GM18519 (cell line): ENCODE measurements around the gene MSRB3.

Experiments
- ATAC-seq: cut with Tn5 transposase; IDR thresholded peaks from one replicate; pipeline ENCODE4 v1.9.1; 2021; ENCODE audit warnings: mild to moderate bottlenecking, moderate library complexity; ENCODE audit not compliant: unreplicated experiment, low FRiP score

Gene MSRB3

DNA sequence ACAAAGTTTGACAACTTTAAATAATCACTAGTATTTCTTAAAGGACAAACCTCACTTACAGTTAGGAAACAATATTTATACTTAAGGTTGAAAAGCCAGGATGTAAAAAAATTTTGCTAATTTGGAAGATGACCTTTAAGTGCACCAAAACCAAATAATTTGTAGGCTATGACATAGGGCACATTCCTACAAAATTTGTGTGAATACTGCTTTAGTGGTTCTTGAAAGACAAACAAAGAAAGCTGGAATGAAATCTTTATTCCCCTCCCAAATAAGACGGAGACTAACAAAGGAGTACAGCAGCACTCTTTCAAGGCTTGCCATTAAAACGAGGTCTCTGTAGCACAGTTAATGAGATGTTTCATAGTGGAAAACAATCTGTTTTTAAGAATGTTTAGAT, 45.6 kb downstream of the MSRB3 start:
- ATAC-seq: no peak

DNA sequence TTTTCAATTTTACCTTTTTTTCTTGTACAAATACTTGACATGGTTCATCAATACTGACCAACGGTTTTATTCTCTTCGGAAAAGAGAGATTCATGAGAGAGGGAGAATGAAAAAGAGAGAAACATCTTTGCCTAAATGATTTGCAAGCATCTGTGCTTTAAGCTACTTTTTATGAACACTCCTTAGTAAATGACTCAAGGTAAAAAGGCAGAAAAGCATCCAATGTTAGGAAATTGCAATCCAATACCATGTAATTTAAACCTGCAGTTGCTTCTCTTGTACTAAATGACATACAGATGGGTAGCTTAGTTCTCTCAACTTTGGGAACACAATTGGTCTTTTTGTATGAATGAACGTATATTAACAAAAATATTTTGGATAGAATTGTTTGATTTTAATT, 46.1 kb downstream of the MSRB3 start:
- no peak for ATAC-seq

GRCh38 chr12:65325183-65325582, 46.7 kb downstream of the MSRB3 start:
- no peak for ATAC-seq

DNA sequence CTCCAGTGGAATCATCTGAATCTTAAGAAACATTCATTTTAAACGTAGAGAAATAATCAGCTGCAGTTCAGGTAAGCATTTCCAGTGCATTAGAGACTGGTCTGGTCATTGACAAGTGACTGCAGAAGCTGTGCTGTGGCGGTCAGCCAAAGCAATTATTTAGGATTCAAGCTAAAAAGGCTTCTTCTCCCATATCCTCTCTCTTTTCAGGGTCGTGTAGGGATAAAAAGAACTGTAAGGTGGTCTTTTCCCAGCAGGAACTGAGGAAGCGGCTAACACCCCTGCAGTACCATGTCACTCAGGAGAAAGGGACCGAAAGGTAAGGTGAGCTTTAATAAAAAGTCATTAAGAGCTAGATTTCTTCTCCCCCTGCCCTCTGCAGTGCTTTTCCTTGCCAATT, 48.1 kb downstream of the MSRB3 start:
- ATAC-seq: no peak

- ATAC-seq: no peak
These were observed 49.0 kb downstream of the MSRB3 start for GRCh38 chr12:65327207-65328076.

- no peak for ATAC-seq
These were observed 51.2 kb downstream of the MSRB3 start for GRCh38 chr12:65329721-65330120.

DNA sequence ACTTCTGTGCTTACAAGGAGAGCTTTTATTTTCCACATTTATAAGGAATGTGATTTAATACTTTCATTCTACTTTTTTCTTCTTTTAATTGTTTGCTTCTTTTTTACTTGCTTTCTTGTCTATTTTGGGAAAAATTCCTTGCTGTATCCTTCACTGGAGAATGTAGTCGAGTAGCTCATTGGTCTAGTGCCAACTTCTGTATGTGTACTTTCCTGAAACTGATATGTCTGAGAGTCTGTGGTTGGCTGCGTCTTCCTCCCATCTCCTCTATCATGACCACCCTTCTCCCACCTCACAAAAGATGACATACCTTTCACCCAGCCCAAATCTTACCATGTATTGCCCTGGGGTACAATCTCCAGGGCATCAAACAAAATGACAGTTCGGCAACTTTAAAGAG, 51.8 kb downstream of the MSRB3 start:
- no peak for ATAC-seq

DNA sequence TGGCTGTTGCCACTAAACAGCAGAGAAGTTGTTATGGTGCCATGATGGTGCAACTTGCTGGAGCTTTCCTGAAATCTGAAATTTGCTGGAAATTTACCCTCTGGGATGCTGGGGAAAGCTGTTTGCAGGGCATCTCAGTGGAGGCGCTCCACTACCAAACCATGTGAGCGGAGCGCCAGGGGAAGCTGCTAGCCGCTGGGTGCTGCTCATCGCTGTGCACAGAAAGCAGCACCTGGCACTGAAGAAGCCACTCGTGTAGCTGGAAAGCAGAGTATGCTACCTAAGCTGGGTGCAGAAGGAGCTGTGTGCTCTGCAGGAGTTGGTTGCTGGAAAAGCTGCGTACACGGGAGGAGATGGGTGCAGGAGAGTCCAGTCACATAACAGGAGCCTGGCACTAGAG, 53.0 kb downstream of the MSRB3 start:
- ATAC-seq: no peak

DNA sequence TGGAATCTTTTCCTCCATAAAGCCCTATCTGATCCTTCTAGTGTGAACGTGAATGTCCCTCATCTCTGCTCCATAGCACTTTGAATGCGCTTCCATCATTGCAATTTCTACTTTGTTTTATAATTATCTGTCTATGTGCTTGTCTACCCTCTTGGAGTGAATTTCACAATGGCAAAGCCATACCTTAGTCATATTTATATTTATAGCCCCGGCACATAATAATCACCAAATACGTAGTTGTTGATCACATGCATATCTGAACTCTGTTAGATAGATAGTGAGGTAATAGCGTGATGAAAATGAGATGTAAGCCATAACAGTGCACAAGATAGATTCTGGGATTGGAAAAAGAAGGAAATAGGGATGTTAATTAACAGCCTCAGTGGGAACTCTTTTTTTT, 55.2 kb downstream of the MSRB3 start:
- no peak for ATAC-seq

DNA sequence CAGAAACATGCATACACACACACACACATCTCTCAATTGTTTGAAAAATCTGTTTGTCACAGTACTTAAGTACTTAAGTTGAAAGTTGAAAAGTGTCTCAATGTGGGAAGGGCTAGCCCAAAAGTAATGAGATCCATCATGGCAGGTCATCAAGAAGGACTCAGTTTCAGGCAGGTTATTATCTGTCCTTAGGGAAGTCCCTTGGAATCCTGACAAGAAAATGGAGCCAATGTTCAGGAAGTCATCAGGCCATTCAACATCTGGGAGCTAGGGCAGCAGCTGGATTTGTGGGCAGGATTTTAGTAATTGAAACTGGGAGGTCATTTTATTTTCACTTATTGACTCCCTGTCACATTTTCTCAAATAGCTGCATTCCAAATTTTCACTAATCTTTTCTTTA, 56.0 kb downstream of the MSRB3 start:
- no peak for ATAC-seq

DNA sequence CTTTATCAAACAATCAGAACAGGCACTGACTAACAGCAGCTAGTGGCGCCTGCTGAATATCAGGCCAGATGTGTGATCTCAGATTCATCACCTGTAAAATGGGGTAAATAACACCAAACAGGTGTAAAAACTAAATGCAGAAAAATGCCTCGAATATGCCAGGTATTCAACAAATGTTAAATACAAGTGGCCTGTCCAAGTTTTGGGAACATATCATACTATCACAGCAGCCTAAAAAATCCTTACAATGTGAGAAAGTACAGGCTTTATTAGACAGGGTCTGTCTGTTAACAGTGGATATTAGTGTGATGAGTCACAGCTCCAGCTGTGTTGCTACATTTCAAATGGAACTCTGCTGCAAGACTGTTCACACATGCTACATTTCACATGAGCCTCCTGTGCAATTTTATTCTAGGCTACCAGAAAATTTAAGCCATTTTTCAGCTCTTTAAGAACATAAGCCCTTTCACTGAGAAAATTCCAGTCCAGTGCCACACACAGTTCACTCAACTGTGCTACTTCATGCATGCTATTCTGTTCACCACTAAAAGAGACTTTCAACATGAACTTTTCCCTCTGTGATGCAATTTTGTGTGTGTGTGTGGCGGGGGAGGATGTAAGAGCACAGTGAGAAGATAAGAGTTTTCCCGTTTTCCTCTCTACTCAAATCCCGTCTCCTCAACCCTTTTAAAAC, 56.7 kb downstream of the MSRB3 start:
- ATAC-seq: no peak

DNA sequence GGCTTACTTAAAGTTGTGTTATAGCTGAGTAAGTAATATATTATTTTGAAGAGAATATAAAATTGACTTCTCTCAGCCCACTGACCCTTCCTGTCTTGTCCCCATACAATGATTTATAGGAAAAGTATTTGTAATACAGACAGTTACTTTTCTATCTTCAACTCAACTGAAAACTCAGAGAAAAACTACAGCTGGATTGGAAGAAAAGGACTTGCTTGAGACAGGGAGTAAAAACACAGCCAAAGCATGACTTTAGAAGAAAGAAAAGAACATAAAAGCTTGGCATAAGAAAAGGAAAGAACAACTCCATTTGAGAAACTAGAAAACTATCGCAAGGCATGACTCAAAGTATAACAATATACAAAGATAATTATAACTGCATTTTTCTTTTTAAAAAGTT, 57.5 kb downstream of the MSRB3 start:
- no peak for ATAC-seq

GRCh38 chr12:65339161-65339560, 60.7 kb downstream of the MSRB3 start:
- ATAC-seq: no peak

DNA sequence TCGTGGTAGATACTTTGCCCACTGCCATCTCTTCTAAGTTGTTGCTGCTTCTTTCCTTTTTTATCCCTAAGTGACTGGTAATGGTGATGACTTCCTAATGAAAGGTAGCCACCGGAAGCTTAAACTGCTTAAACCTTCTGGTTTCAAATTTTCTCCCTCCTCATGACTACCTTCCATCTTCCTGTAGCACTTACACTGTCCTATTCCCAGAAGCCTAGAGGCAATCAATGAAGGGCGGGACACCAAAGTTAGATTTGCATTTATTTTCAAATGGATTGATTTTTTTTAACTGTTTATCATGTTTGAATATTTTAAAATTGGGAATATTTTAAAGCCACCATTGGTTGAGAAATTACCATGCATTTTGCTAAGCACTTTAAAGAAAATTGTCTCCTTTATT, 64.7 kb downstream of the MSRB3 start:
- no peak for ATAC-seq

GRCh38 chr12:65343801-65344200, 65.3 kb downstream of the MSRB3 start:
- no peak for ATAC-seq

GRCh38 chr12:65355461-65355860, 77.0 kb downstream of the MSRB3 start:
- ATAC-seq: no peak

DNA sequence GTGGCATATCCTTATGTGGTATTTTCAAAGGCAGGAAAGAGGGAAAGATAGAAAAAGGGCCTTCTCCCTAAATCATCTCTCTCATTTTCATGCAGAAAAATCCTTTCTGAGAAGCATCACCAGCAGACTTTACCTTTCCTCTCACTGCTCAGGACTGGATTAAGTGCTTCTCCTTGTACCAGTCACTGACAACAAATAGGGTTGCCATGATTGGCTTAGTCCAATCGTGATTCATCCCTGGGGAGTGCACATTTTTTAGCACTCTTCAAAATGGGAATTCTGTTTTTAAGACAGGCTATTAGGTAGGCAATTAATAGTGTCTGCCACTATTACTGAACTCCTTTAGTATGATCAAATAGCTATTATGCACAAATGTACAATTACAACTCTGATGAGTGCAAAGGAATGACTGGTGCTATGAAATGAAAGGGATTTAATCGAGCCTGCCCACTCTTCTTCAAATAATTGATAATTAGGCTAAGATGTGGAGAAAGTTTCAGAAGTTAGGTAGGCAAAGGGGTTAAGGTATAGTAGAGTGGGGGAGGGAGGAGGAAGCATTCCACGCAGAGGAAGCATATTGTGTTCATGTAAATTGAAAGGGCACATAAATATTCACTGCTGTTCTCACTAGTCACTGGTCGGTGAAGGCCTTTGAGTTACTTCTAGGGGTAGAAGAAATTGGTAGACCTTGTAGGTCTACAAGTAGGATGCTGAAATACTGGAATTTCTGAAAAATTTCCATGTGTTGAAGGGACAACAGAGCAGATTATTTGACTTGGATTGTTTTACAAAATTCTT, 84.0 kb downstream of the MSRB3 start:
- ATAC-seq: no peak

- no peak for ATAC-seq
These were observed 85.6 kb downstream of the MSRB3 start for GRCh38 chr12:65364046-65364445.

- ATAC-seq: no peak
These were observed 88.9 kb downstream of the MSRB3 start for GRCh38 chr12:65367396-65367795.

DNA sequence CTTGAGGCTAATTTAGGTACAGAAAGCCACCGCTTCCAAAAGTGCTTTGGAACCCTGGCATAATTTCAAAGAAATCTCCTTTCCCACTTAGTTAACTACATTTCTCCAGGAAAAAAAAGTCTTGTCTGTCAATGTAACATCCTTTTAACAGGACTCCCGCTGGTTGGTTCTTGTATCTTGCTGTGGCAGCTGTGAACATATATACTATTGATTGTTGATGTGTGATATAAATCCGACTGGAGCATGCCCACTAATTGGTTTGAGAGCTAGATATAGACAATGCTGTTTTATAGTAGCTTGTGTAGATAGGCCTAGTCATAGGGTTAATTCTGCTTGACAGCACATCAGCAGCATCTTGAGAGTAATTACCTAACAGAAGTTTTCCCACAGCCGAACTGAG, 89.6 kb downstream of the MSRB3 start:
- ATAC-seq: no peak

DNA sequence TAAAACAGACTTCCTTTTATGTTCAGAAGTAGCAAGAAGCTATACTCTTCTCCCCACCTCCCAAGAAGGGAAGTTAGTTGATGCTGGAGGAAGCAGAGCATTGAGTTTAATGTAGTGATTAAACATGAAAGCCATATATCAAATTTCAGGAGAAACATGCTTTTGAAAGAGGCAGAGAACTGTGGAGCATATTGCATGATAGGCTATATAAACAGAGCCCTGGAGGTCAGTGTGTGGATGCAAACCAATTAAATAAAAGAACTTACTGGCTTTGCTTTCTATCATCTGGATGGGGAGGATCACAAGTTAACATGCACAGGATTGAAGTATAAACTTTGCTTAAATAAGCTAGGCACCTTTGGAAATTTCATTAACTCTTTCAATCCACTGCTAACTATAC, 94.1 kb downstream of the MSRB3 start:
- no peak for ATAC-seq
